ENCODE results near the gene ELOVL6. TPM values are rescaled to one million over a fixed set of nuclear protein-coding genes. Genes with fewer than 3 reads are reported as not detected.

Gene ELOVL6
- total RNA-seq, 4 donors from 2014 or later, result 5.5 to 12.9 (median 9.7) TPM; not detected in 1

DNA sequence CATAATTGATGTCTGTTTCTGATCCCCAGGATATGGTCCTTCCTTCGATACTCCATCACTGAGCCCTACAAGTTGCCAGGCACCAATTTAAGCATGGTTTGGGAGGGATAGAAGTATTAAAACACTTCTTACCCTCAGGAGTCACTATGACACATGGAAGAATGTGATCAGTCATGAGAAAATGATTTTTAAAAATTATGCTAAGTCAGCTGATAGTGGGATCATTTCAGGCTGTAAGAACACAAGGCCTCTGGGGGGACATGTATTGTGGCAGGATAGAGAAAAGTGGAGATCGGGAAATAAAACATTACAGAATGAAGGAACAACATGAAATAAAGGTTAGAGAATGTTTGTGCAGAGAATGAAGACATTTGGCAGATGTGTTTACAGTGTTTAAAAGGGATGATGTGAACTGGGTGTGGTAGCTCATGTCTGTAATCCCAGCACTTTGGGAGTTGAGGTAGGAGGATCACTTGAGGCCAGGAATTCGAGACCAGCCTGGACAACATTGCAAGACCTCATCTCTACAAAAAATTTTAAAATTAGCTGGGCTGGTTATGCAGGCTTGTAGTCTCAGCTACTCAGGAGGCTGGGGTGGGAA lies 64.0 kb downstream of the ELOVL6 start:
- TF ChIP-seq POLR2A (IDR thresholded peaks at IDR 0.05) (no peak), CTCF (IDR thresholded peaks at IDR 0.05) (no peak)
- Histone ChIP-seq H3K4me3 (no peak overlapping the region), H3K27me3 (no peaks in the 10 kb centered on the region), H3K9me3 (no peaks in the 10 kb centered on the region), H3K27ac (no peak overlapping the region), H3K4me1 (no peaks in the 10 kb centered on the region), H3K36me3 (no peaks in the 10 kb centered on the region)
- DNase-seq, result no peak
- intact Hi-C loops (cut with DNase I; ENCODE audit: low total_unique reads), result no loop called here

DNA sequence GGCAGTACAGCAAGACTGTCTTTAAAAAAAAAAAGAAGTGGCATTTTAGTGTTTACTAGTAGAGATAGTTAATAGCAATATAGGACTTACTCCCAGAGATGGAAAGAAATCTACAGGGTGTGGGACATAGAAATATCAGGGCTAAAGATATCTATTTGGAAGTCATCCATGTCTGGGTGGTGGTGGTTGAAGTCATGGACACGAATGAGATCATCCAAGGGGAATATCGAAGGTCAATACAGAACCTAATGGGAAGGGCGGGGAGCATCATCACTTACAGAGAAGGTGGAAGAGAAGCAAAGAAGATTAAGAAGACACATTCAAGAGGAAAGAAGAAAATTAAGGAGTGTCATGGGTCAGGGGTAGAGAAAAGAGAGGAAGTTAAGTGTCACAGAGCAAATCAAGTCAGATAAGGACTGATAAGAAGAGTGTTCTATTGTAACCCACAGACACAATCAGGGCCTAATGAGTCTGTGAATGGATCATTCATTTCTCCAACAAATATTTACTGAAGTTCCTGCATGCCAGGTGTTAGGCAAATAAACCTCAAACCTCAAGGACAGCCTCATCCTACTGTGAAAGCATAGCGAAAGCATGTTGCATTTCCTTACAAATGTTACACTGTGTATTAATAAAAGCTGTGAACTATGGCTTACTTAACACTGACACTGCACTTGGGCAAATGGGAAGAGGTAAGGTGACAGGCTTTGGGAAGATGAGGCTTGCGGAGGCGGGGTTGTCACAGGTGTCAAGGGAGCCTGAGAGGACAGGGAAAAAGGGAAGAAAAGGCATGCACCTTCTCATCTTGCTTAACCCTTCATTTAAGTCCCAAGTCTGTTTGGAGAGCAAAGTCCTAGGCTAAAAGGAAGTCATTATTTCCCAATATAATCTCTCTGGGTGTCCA lies 65.3 kb downstream of the ELOVL6 start:
- TF ChIP-seq CTCF (IDR thresholded peaks at IDR 0.05), result no peak
- no peak for TF ChIP-seq POLR2A (IDR thresholded peaks at IDR 0.05)
- Histone ChIP-seq H3K27me3 (no peaks in the 10 kb centered on the region), H3K27ac (no peak overlapping the region), H3K4me1 (no peaks in the 10 kb centered on the region), H3K4me3 (no peak overlapping the region), H3K9me3 (no peaks in the 10 kb centered on the region), H3K36me3 (no peaks in the 10 kb centered on the region)
- DNase-seq, result no peak
- intact Hi-C loops (cut with DNase I; ENCODE audit: low total_unique reads), result no loop called here

- no peaks in the 10 kb centered on the region for H3K9me3 ChIP-seq
- no peak for TF ChIP-seq CTCF (IDR thresholded peaks at IDR 0.05)
- TF ChIP-seq POLR2A (IDR thresholded peaks at IDR 0.05), result no peak
- intact Hi-C loops (cut with DNase I; ENCODE audit: low total_unique reads), result no loop called here
- no peak for DNase-seq
- H3K27me3 ChIP-seq, result no peaks in the 10 kb centered on the region
- no peaks in the 10 kb centered on the region for H3K36me3 ChIP-seq
- no peaks in the 10 kb centered on the region for H3K4me1 ChIP-seq
- H3K4me3 ChIP-seq, result no peak overlapping the region
- H3K27ac ChIP-seq, result no peak overlapping the region
These were observed 66.5 kb downstream of the ELOVL6 start for GRCh38 chr4:110131916-110132315.

DNA sequence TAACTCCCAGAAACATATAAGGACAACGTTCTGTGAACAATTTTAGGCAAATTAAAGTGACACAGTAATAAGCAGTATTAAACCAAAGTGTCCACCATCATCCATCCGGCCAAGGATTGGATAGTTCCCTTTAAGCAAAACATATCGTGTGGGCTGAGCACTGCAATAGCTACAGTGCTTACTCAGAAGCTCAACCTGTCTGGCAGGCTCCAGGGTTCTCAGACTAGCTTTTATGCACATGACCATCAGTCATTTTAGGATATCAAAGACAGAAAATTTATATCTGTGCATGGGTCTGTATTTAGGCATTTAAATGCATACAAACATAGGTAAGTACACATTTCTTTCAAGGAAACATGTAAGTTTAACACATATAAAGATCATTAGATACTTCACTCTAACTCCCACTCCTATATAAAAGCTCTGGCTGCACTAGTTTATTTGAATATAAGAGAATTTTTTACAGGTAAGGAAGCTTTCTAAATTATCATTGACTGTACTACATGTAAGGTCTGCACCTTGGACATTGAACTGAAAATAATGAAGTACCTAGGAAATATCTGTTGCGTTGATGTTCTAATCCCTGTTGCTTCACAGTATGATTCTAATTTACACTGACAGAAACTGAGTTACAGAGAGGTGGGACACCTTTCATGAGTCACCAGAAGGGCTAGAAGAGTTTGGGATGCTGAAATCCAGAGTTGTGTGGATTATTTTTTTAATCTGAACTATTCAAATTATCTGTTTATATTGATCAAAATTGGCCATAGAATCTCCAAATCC lies 67.6 kb downstream of the ELOVL6 start:
- H3K36me3 ChIP-seq, result no peaks in the 10 kb centered on the region
- no peaks in the 10 kb centered on the region for H3K27me3 ChIP-seq
- no peaks in the 10 kb centered on the region for H3K4me1 ChIP-seq
- intact Hi-C loops (cut with DNase I; ENCODE audit: low total_unique reads), result no loop called here
- no peak for DNase-seq
- H3K4me3 ChIP-seq, result no peak overlapping the region
- no peaks in the 10 kb centered on the region for H3K9me3 ChIP-seq
- no peak overlapping the region for H3K27ac ChIP-seq
- TF ChIP-seq POLR2A (IDR thresholded peaks at IDR 0.05) (no peak), CTCF (IDR thresholded peaks at IDR 0.05) (no peak)
